Esophagus muscularis mucosa (tissue), 4 donors: Measurements from ENCODE around the gene INO80E. TPM values are rescaled to one million over a fixed set of nuclear protein-coding genes. Genes with fewer than 3 reads are reported as not detected.

Source experiments
- DNase-seq: peaks from one replicate; pipeline ENCODE4 v3.0.0-alpha.2; 2017; ENCODE audit errors: extremely low spot score
- H3K27ac ChIP-seq, 4 donors: fragments of 200-600 bp; sonication (generic); replicated peaks in 1 of 4; 1 replicate in 3 of 4; 2 replicates in 1 of 4; pipeline ENCODE4 v1.5.1; 2016 to 2019; ENCODE audit warnings: mild to moderate bottlenecking in 1 of 4
- H3K27me3 ChIP-seq, 4 donors: fragments of 200-600 bp; sonication (generic); one replicate each; pipeline versions ENCODE4 v1.5.1 to v1.6.0; 2016 to 2019
- H3K36me3 ChIP-seq, 4 donors: fragments of 200-600 bp; sonication (generic); one replicate each; pipeline ENCODE4 v1.5.1; 2016 to 2019
- H3K4me1 ChIP-seq, 4 donors: fragments of 200-600 bp; sonication (generic); one replicate each; pipeline ENCODE4 v1.5.1; 2016 to 2019
- H3K4me3 ChIP-seq, 4 donors: fragments of 200-600 bp; sonication (generic); 1 replicate in 2 of 4; 2 replicates in 2 of 4; pipeline ENCODE4 v1.5.1; 2016 to 2019; ENCODE audit warnings: mild to moderate bottlenecking in 4 of 4, moderate library complexity in 1 of 4
- H3K9me3 ChIP-seq, 4 donors: fragments of 200-600 bp; sonication (generic); 1 replicate in 3 of 4; 2 replicates in 1 of 4; pipeline ENCODE4 v1.5.1; 2016 to 2019
- EP300 ChIP-seq: sonication (generic); formaldehyde crosslinking; IDR thresholded peaks from one replicate; pipeline ENCODE4 v1.6.1; 2017; ENCODE audit warnings: antibody characterized with exemption
- POLR2A ChIP-seq: fragments of 450-650 bp; IDR thresholded peaks from one replicate; pipeline ENCODE4 v1.6.1; 2017; ENCODE audit warnings: antibody characterized with exemption, moderate library complexity, mild to moderate bottlenecking, low read depth
- POLR2AphosphoS5 ChIP-seq, 2 donors: sonication (generic); formaldehyde crosslinking; IDR thresholded peaks; one replicate each; pipeline ENCODE4 v1.6.1; 2017; ENCODE audit warnings: antibody characterized with exemption in 2 of 2
- WGBS: methylation state at CpG from one replicate; pipeline ENCODE4 v1.1.5; 2018; 5-methylcytosine and 5-hydroxymethylcytosine counted together
- intact Hi-C: fragments of 100-400 bp; cut with DNase I; formaldehyde crosslinking; loops from one replicate; pipeline ENCODE4 v1.15.1; 2023
- total RNA-seq, 4 donors: library from RNA; depleted of rRNA; stranded (reverse); fragments of >200 nt; gene quantifications; one replicate each; pipeline versions ENCODE4 v1.1.0 to v1.2.1, GENCODE V29; 2016
- TF ChIP-seq, protein P1 (sequence below), 3 experiments: fragments of 200-600 bp in 2 of 3; fragments of 450-650 bp in 1 of 3; sonication (generic) in 2 of 3; IDR thresholded peaks; one replicate each; pipeline ENCODE4 v1.5.1; 2017 to 2019; ENCODE audit warnings: antibody characterized with exemption in 3 of 3, mild to moderate bottlenecking in 2 of 3, moderate library complexity in 1 of 3

The INO80E gene
- total RNA-seq, 4 donors from 2014 or later = 38.2 to 58.1 (median 43.5) TPM

DNA sequence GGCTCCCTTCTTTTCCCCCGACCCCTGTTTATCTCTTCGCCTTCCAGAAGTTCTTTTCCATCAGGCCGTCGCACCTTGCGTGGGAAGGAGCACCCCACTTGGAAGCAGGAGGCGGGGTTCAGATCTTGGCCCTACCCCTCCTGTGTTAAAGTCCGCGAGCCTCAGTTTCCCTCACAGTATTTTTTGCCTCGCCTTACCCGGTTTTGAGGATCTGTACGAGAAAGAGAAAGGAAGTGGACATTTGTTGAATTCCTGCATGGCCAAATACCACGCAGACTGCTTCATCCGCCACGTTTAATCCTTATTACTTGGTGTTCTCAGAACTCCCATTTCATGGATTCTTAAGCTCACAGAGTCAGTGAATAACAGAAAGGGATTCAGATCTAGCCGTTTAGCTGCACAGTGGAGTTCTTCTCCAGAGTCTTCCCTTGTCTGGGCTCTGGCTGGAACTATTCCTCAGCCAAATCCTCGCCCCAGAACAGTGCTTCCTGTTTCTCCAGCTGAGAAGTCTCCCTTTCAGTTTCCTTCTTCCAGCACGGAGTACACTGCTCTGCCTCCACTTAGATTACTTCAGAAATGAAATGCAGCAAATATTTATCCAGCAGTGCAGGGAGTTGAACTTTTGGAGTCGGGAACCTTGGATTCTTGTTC lies 33.6 kb upstream of the INO80E start:
- Histone ChIP-seq H3K27ac (peak overlapping the region; percentile 92 to 95 (median 94)), H3K9me3 (no peaks in the 10 kb centered on the region), H3K4me1 (peaks cover 8 to 34% (median 25%) of the 10 kb centered on the region in 4 donors), H3K4me3 (peak overlapping the region; percentile 73 to 95 (median 80)), H3K27me3 (no peaks in the 10 kb centered on the region), H3K36me3 (peaks cover 0 to 33% (median 6%) of the 10 kb centered on the region in 4 donors)
- WGBS = 4% methylated on average over 17 of the region's 18 CpGs
- no peak for TF ChIP-seq EP300
- TF ChIP-seq, protein P1, sequence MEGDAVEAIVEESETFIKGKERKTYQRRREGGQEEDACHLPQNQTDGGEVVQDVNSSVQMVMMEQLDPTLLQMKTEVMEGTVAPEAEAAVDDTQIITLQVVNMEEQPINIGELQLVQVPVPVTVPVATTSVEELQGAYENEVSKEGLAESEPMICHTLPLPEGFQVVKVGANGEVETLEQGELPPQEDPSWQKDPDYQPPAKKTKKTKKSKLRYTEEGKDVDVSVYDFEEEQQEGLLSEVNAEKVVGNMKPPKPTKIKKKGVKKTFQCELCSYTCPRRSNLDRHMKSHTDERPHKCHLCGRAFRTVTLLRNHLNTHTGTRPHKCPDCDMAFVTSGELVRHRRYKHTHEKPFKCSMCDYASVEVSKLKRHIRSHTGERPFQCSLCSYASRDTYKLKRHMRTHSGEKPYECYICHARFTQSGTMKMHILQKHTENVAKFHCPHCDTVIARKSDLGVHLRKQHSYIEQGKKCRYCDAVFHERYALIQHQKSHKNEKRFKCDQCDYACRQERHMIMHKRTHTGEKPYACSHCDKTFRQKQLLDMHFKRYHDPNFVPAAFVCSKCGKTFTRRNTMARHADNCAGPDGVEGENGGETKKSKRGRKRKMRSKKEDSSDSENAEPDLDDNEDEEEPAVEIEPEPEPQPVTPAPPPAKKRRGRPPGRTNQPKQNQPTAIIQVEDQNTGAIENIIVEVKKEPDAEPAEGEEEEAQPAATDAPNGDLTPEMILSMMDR (IDR thresholded peaks at IDR 0.05) = no peak
- no peak for TF ChIP-seq POLR2AphosphoS5 (IDR thresholded peaks at IDR 0.05)
- DNase-seq = no peak
- intact Hi-C loops = loop anchor here (5.0 kb wide), 1 partner anchor 35 kb away; the partner anchor contains the start of gene KCTD13

DNA sequence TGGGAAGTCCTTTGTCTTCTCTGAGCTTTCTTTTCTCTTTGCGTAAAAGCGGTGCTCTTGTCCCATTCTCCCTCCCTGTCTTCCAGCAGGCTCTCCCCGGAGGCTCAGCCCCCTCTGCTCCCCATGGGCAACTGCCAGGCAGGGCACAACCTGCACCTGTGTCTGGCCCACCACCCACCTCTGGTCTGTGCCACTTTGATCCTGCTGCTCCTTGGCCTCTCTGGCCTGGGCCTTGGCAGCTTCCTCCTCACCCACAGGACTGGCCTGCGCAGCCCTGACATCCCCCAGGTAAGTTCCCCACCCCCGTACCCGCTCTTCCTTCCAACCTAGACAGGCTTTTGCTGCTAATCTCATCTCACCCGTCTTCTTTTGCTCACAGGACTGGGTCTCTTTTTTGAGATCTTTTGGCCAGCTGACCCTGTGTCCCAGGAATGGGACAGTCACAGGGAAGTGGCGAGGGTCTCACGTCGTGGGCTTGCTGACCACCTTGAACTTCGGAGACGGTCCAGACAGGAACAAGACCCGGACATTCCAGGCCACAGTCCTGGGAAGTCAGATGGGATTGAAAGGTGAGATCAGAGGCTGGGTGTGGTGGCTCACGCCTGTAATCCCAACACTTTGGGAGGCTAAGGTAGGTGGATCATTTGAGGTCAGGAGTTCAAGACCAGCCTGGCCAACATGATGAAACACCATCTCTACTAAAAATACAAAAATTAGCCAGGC lies 32.9 kb upstream of the INO80E start:
- TF ChIP-seq EP300 (no peak), POLR2AphosphoS5 (IDR thresholded peaks at IDR 0.05) (no peak), POLR2A (no peak)
- TF ChIP-seq, protein P1 (IDR thresholded peaks at IDR 0.05) = no peak
- Histone ChIP-seq H3K27ac (peak overlapping the region; percentile 92 to 95 (median 94)), H3K36me3 (peaks cover 0 to 40% (median 11%) of the 10 kb centered on the region in 4 donors), H3K4me3 (peak overlapping the region; percentile 73 to 95 (median 80)), H3K9me3 (no peaks in the 10 kb centered on the region), H3K27me3 (no peaks in the 10 kb centered on the region), H3K4me1 (peaks cover 8 to 34% (median 25%) of the 10 kb centered on the region in 4 donors)
- 84% methylated on average over 14 of the region's 14 CpGs for whole genome bisulfite sequencing
- intact Hi-C loops = loop anchor here (5.0 kb wide), 1 partner anchor 36 kb away; the partner anchor contains the start of gene KCTD13
- DNase-seq = no peak

DNA sequence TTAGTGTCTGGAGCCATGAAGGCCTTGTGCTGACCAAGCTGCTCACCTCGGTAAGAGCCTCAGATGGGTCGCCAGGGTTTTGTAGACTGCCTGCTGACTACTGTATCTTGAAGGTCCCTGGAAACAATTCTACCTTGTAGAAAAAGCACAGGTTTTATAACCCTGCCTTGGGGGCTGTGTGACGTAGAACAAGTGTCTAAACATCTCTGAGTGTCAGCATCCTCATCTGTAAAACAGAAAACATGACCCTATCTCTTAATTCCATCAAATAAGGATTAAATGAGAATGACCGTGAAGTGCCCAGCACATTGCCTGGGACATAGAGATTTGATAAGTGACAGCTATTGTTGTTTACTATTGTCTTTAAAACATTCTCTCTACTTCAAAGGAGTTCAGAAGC lies 27.8 kb upstream of the INO80E start:
- WGBS = 100% methylated on average over 4 of the region's 4 CpGs
- H3K36me3 ChIP-seq = peaks cover 4 to 76% (median 46%) of the 10 kb centered on the region in 4 donors
- no peak overlapping the region for H3K27ac ChIP-seq
- no peaks in the 10 kb centered on the region for H3K27me3 ChIP-seq
- no peak for DNase-seq
- intact Hi-C loops = no loop called here
- H3K4me3 ChIP-seq = no peak overlapping the region
- no peak for TF ChIP-seq POLR2AphosphoS5 (IDR thresholded peaks at IDR 0.05)
- TF ChIP-seq POLR2A = no peak
- TF ChIP-seq EP300 = no peak
- TF ChIP-seq, protein P1 (IDR thresholded peaks at IDR 0.05) = no peak
- H3K9me3 ChIP-seq = no peaks in the 10 kb centered on the region
- peaks cover 5 to 20% (median 14%) of the 10 kb centered on the region in 4 donors for H3K4me1 ChIP-seq

DNA sequence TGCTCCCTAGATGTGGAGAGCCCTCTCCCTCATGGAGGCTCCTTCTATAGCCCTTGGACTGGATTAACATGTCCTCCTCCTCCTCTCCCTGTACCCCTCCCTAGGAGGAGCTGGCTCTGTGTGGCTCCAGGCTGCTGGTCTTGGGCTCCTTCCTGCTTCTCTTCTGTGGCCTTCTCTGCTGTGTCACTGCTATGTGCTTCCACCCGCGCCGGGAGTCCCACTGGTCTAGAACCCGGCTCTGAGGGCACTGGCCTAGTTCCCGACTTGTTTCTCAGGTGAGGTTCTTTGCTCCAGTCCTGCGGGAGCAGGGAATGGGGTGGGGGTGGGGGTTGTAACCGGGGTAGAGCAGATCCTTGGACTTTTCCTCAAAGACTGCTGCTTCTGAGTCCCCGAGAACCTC lies 24.7 kb upstream of the INO80E start:
- intact Hi-C loops = no loop called here
- Histone ChIP-seq H3K4me1 (peaks cover 19 to 28% (median 27%) of the 10 kb centered on the region in 4 donors), H3K9me3 (no peaks in the 10 kb centered on the region), H3K4me3 (no peak overlapping the region), H3K27me3 (no peaks in the 10 kb centered on the region), H3K36me3 (peaks cover 4 to 53% (median 40%) of the 10 kb centered on the region in 4 donors), H3K27ac (no peak overlapping the region)
- TF ChIP-seq EP300 (no peak), POLR2AphosphoS5 (IDR thresholded peaks at IDR 0.05) (no peak), POLR2A (no peak)
- TF ChIP-seq, protein P1 (IDR thresholded peaks at IDR 0.05) = no peak
- WGBS = 83% methylated on average over 8 of the region's 8 CpGs
- DNase-seq = no peak
